Ramos (cell line): ENCODE results near the gene FBXL20.
"Not testable (repeated sequence)": the region's sequence is repeated elsewhere in the genome, so short reads cannot be mapped to it uniquely, and the experiment has no call there.

Source experiments
- in situ Hi-C: fragments of 300-500 bp; cut with MboI; formaldehyde crosslinking; loops from one replicate; pipeline ENCODE4 v1.14.3; 2022; ENCODE audit warnings: low sequenced_read_pairs; ENCODE audit not compliant: unreplicated experiment

FBXL20 gene

DNA sequence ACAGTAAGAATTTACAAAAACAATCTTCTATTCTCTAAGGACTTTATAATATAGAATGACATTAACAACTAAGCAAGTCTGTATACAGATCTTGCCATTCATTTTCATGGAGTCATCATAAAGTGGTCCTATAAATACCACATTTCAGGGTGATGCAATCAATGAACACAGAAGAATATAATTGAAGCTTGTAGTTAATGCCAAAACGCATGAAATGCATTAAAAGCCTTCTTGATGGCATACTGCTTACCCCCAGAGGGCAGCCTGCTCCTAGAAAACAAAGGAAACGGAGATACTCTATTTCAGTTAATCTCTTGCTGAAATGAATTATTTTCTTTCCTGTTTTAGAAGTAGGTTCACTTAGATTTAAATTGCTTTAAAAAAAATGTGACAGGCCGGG is 130.5 kb downstream of the FBXL20 start:
- in situ Hi-C loops: no loop called here

DNA sequence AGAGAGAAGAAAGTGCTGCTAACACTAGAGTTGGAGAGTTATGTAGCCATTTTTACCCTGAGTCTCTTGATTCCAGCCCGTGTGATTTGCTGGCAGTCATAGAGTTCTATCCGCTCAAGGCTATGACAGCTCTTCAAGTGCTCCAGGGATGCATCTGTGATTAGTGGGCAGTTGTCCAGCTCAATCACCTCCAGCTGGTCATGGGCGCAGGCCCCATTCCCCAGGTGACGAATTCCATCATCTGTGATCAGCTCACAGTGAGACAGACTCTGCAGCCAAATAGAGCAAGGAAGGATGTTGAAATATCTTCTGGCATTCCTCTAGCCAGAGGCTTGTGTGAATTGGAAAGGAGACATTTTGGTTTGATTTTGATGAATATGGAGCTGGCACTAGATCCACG is 137.3 kb downstream of the FBXL20 start:
- in situ Hi-C loops: no loop called here

DNA sequence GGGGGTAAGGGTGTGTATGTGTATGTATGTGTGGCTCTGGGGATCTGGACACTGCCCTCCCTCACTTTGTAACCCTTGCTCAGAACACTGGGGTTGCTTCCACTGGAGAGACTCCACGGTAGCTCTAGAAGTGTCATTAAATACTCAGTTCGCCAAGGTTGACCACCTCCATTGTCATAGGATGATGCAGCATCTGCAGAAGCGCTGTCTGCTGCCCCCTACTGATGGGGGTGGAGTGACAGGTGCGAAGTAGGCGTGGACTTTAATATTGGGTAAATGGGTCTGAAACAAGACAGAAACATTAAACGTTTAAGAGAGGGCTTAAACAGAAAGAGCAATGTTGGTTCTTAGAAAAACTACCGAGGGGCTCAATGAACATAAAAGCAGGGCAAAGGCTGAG is 140.1 kb downstream of the FBXL20 start:
- in situ Hi-C loops: no loop called here

DNA sequence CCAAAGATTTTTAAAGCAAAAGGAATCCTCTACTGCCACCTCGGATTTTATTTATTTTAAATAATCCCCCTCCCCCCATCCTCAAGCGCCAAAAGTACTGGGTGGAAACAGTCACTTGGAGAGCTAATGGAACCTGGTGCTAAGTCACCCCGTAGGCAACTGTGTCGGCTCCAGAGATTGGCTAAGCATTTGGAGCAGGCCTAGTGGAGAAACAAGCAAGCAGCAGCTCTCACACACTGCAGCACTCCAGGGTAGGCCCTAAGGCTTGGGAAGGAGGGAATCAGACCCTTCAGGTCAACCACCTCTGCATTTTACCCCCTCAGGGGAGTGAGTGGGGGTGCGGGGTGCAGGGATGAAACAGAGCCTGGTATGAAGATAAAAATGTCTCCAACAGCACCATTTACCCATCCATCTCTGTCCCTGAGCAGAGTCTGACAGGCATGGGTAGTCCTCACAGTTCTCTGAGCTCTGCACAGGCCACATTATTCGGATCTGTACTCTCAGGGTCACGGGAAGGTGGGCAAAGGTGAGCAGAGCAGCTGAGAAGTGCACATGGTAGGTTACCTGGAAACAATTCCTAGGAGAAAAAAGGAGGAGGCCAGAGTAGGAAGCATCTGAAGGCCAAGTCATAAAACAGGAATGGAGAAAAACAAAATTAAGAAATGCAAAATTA is 148.5 kb downstream of the FBXL20 start:
- in situ Hi-C loops: no loop called here

DNA sequence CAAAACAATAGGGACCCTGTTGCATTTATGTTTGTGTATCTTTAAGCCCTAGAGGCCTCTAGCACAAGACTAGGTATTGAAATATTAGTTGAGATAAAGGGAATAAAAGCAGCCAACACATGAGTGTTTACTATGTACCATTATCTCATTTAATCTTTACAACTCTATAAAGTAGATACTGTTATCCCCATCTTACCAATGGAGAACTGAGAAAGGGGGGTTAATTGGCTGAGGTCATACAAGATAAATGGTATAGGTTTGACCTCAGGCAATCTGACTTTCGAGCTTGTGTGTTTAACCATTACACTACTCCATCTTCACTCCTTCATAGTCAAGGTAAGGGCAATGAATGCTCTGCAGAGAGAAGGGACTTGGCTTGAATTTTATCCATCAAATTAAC is 149.4 kb downstream of the FBXL20 start:
- in situ Hi-C loops: no loop called here

DNA sequence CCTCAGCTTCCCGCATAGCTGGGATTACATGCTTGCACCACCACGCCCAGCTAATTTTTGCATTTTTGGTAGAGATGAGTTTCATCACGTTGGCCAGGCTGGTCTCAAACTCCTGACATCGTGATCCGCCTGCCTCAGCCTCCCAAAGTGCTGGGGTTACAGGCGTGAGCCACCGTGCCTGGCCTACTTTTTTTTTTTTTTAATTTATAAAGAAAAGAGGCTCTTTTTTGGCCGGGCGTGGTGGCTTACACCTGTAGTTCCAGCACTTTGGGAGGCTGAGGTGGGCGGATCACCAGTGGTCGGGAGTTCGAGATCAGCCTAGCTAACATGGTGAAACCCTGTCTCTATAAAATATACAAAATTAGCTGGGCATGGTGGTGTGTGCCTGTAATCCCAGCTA is 151.3 kb downstream of the FBXL20 start:
- in situ Hi-C loops: not testable (repeated sequence)

DNA sequence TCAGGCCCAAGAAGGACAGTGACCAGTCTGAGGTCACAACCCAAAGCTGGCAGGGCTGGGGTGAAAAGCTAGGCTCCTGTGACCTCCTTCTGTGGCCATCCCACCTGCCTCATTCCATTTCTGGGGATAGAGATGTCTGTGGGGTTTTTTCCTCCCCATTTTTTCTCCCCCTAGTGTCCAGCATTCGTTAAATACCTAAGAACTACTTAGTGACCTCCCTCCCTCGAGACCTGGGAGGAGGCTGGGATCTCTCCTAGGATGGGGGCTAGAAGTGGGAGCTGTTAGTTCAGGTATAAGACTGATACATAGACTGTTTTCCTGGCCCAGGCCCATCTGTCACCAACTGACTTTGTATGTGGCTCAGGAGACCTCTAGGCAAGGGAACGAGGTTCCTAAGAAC is 155.2 kb downstream of the FBXL20 start:
- in situ Hi-C loops: no loop called here

DNA sequence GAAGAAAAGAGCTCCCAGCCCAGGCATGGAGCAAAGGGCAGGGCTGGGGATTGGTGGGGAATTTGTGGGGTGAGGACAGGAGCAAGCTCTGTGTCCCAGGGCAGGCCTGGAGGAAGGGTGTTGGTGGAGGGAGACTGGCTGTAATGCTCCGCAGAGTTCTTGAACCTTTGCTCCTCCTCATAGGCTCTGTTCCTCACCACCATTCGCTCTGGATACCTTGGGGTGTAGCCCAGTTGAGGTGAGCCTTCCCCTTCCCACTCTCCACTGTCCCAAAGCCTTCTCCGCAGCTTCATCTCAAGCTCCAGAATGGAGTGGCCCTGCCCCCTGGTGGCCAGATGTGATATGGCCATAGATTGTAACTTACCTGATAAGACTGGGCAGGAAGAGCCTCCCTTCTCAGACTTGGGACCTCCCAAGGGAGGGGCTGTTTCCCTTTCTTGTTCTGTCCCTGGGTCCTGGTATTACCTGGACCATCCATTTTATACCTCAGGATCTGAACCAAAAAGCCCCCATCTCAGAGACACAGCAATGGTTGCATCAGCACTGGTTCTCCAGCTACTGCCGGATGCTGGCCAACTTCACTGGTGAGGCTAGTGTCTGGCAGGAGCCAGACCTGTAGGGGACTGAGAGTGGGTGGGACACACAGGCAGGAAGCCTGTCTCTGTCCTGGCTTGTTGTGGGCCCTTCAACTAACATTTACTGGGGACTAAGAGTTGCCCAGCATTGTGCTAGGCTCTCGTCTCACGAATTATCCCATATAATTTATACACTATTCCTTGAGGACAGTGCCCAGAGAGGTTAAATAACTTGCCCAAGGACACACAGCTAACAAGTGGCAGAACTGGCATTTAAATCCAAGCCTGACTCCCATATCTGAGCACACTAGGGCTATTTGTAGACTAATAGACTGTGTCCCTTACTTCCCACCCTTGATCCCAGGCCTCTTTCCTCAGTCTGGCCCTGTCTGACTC is 156.5 kb downstream of the FBXL20 start:
- in situ Hi-C loops: loop anchor here (5.0 kb wide), 1 partner anchor 38 kb away; no protein-coding TSS in a partner anchor

DNA sequence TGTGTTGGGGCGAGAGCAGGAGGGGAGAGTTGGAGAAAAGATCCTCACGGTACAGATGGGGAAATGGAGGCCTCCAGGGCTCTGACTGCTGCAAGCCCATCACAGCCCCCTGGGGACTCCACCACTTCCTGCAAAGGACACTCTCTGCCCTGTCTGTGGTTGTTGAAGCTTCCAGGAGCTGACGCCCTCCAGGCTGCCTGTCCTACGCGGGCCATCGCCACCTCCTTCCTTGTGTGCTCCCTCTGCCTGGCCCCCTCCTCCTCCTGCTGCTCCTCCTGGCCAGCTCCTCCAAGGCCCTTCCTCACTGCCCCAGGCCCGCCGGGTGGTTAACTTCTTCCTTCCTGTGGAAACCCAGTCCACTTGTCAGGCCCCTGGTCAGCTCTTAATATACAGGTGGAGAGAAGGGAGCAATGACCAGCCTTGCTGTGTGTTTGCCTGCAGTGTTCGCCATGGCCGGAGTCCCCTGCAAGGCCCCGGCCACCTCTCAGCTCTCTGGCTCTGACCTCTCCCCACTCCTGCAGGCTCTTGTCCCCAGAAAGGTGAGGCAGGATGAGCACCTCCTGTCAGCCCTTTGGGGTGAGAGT is 157.3 kb downstream of the FBXL20 start:
- in situ Hi-C loops: loop anchor here (5.0 kb wide), 1 partner anchor 37 kb away; no protein-coding TSS in a partner anchor

DNA sequence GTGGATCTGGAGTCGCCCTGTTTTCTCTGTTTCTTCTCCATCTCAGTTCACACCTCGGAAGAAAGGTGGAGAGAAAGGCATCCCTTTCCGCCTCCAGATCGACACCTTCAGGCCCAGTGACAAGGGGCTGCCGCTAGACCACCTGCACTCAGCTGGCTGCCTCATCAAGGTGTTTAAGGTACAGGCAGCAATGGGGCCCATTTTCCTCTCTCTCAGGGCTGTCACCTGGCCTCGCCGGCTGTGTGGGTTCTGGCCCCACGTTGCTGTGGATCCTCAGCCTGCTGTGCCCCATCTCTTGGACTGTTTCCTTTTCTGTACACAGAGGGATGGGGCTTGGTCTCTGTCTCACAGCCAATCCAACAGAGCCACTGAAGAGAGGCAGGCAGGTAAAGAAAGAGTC is 158.3 kb downstream of the FBXL20 start:
- in situ Hi-C loops: loop anchor here (5.0 kb wide), 1 partner anchor 36 kb away; no protein-coding TSS in a partner anchor

DNA sequence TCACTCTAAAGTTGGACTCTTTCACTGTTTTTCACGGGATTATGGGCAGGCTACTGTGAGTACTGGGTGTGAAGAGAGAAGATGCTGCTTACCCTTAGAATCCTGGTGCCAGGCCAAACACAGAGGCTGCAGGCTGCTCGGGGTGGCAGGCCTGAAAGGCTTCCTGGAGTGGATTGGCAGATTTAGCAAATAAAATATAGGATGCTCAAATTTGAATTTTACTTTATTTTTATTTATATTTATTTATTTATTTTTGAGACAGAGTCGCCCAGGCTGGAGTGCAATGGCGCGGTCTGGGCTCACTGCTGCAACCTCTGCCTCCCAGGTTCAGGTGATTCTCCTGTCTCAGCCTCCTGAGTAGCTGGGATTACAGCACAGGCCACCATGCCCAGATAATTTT is 160.8 kb downstream of the FBXL20 start:
- in situ Hi-C loops: loop anchor here (5.0 kb wide), 1 partner anchor 33 kb away; no protein-coding TSS in a partner anchor

DNA sequence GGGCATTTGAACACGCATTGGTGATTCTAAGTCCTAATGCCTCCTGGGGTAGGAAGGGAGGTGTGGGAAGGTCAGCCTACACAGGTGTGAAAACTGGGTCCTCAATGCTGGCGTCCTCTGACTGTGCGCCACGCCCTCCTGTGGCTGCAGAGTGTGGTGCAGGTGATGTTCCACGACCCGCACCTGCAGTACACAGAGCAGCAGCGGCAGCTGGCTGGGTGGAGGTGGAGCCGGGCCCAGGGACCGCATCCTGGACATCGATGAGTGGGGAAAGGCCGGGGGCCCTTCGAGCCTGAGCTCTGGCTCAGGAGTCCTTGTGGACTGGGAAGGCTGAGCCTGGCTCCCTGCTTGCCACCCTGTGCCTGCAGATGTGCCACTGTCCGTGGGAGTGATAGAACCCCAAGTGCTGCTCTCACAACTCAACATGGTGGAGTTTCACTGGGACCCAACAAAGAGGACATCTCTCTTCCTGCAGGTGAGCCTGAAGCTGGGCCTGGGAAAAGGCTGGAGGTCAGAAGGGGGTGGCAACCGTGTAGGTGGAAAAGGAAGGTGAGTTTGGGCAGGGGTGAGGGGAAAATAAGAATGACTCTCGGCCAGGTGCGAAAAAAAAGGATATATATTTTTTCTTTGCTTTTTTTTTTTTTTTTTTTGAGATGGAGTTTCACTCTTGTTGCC is 161.6 kb downstream of the FBXL20 start:
- in situ Hi-C loops: loop anchor here (5.0 kb wide), 1 partner anchor 32 kb away; no protein-coding TSS in a partner anchor

DNA sequence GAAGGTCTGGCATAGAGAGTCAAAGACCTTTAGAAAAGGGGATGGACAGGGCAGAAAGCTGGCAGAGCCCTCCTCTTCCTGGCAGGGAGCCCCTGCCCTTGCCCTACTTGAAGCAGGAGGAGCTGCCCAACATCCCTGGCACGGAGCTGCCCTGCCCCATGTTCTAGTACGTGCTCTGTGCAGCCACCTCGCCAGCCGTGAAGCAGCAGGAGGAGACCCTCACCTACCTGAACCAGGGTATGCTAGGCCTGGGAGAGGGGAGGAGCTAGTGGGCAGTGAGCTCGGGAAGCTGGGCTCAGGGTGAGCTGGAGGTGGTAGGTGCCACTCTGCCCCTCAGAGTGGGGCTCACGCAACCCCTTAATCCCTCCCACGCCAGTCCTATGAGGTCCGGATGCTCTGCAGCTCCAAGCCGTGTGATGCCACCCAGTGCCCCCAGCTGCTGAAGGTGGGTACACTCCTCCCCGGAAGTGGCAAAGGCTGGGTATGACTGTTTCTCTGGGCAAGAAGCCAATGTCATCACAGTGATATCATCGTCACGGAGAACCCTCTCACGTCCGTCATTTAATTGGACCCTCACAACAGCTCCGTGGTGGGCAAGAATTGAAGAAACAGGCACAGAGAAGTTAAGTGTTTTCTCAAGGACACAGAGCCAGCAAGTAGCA is 163.0 kb downstream of the FBXL20 start:
- in situ Hi-C loops: no loop called here

DNA sequence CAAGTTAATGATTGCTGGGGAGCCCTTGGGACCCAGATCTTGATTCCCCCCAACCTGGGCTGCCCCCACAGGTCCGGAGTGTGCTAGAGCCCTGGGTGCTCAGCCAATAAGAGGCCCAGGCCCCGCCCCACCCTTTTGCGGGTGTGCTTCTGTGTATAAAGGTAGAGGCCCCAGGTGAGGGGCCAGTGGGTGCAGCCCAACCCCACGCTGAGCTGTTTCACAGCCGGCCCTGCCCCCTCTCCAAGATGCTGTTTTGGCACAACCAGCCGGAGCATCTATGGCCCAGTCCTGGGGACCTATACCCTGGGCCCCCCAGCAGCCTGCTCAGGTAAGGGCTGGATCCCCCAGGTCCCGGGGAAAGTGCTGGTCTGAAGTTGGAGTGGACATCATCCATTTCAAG is 163.8 kb downstream of the FBXL20 start:
- in situ Hi-C loops: no loop called here

DNA sequence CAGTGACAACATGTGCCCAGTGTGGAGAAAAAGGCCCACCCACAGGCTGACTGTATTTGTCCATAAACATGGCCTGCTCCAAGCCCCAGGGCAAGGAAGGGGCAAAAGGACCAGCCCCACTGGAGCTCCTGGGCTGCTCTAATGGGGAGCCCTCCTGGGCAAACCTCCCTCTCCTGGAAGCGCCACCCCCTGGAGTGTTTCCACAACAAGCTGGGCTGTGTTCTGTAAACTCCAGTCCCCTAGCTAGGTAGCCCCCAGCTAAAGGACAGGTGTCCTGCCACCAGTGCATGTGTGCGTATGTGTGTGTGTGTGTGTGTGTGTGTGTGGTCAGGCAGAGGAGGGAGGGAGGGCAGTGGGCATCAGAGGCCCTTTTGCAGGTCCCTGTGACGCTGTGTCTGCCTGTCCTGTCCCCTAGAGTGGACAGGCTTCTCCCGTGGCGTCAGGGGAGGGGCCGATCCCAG is 164.4 kb downstream of the FBXL20 start:
- in situ Hi-C loops: no loop called here

DNA sequence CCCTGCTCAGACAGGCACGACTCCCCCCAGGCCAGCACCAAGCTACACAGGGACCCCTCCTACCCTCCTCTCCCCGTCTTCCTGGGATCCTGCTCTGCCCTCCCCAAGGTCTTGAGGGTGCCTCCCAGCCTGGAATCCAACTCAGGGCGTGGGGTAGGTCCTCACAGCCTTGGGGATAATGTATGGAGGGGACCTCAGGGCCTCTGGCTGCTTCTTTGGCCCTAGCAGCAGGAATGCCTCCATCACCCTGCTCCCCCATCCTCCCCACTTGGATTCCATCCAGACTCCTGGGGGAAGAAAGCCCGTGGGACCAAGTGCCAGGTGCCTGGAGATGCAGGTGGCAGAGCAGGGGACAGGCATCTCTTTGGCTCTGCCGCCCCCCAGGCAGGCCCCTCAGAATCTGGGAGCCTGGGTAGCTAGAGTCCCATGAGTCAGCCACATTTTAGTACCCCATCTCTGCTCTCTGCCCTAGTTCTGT is 164.9 kb downstream of the FBXL20 start:
- in situ Hi-C loops: no loop called here

DNA sequence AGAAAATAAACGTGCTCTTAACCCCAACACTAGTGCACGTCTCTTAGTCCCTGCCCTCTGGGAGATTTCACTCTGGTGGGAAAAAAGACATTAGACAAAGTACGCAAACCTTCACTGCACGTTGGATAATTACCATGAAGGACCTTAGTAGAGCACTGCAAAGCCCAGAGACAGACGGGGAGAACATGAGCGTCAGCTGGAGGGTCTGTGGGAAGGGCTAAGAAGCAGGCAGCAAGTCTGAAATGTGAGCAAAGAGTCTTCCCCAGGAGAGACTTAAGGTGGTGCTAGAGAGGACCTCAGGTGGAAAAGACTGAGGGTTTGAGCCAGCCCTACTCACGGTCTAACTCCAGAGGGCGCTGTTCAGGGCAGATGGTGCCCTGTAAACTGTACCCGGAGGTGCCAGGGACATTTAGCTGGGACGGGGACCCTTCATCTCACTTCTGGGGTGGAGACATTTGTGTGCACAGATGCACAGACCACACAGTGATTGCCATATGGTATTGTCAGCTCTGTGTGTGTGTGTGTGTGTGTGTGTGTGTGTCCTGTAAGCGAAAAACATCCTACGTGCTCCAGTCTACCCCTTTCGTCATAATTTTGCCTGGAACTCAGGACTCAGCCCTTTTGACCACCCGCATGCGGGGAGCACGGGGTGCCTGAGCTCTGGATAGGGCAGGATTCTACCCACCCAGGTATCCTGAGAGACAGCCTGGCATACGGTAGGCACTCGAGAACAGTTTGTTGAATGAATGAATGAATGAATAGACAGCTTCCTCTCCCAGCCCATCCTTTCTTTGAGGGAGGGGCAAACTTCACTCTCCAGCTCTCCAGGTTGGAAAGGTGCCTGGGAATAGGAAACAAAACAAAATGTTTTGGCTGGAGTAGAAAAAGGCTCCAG is 165.6 kb downstream of the FBXL20 start:
- in situ Hi-C loops: no loop called here
